NB4 (cell line): ENCODE measurements around the gene NPTX2.

Experiments used
- CTCF ChIP-seq: IDR thresholded peaks from one replicate; pipeline ENCODE4 v1.5.1; 2012; ENCODE audit warnings: low read depth, low read length
- MAX ChIP-seq: IDR thresholded peaks from 2 replicates; pipeline ENCODE4 v1.6.1; 2011; ENCODE audit warnings: low read depth, low read length
- POLR2A ChIP-seq: IDR thresholded peaks from 2 replicates; pipeline ENCODE4 v1.6.1; 2011; ENCODE audit warnings: mild to moderate bottlenecking; ENCODE audit not compliant: insufficient read length; ENCODE audit errors: extremely low read depth

DNA sequence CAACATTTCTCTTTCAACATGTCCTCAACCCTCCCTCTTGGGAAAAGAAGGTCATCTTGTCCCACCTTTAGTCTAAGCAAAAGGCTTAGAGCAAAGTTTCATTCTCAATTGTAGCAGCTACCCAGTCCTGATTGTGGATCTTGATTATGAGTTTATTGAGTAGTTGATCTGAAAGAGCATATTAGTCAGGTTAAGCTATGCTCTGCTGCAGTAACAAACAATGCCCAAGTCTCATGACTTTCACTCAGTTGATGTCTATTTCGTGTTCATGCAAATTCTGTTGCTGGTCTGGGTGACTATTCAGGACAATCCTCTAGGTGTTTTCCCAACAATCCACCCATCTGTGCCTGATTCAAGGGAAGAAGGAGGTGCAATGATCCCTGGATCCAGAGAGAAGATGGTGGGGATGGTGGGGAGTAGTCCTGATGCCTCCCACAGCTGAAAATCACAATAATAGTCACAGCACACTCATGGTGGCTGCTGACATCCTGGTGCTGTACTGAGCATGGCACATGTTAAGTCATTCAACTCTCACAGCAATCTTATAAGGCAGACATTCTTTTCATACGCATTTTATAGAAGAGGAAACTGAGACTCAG lies 54.7 kb downstream of the NPTX2 start:
- TF ChIP-seq CTCF = no peak
- no peak for TF ChIP-seq MAX
- TF ChIP-seq POLR2A = no peak
